ENCODE data around the gene SMIM26.

- TF ChIP-seq CTCF (IDR thresholded peaks at IDR 0.05 in 4 of 5, conservative IDR thresholded peaks at IDR 0.05 in 1 of 5) (no peak), POLR2A (IDR thresholded peaks at IDR 0.05) (no peak)
These were observed 21.7 kb upstream of the SMIM26 start for GRCh38 chr20:18545566-18545965.
